GM19455 (cell line): ENCODE measurements around the gene DUSP5.
A peak's percentile ranks its signal among the peaks of the same experiment; 100 is the strongest.
"Not testable (repeated sequence)": the region's sequence is repeated elsewhere in the genome, so short reads cannot be mapped to it uniquely, and the experiment has no call there.

ENCODE experiments used
- ATAC-seq: cut with Tn5 transposase; IDR thresholded peaks from one replicate; pipeline ENCODE4 v1.9.1; 2021; ENCODE audit not compliant: unreplicated experiment

DUSP5 gene

GRCh38 chr10:110497438-110498086 is at the start of gene DUSP5:
Gene DUSP5, plus strand, starts transcription at chr10:110497907. Its CDS starts 215 bp downstream, at chr10:110498122.
- peak; percentile 61 for ATAC-seq

GRCh38 chr10:110448682-110449418 is 48.9 kb upstream of the DUSP5 start:
- ATAC-seq: no peak

- no peak for ATAC-seq
Measured at GRCh38 chr10:110455446-110455845, 42.3 kb upstream of the DUSP5 start.

- ATAC-seq: no peak
Measured at GRCh38 chr10:110456046-110456445, 41.7 kb upstream of the DUSP5 start.

- ATAC-seq: no peak
Measured at GRCh38 chr10:110456523-110457091, 41.1 kb upstream of the DUSP5 start.

- no peak for ATAC-seq
Measured at GRCh38 chr10:110457851-110458250, 39.9 kb upstream of the DUSP5 start.

- no peak for ATAC-seq
Measured at GRCh38 chr10:110458266-110458920, 39.3 kb upstream of the DUSP5 start.

GRCh38 chr10:110459600-110459999 is 38.1 kb upstream of the DUSP5 start:
- no peak for ATAC-seq

GRCh38 chr10:110460111-110460809 is 37.4 kb upstream of the DUSP5 start:
- ATAC-seq: no peak

- no peak for ATAC-seq
Measured at GRCh38 chr10:110461088-110461487, 36.6 kb upstream of the DUSP5 start.

- no peak for ATAC-seq
Measured at GRCh38 chr10:110461530-110461929, 36.2 kb upstream of the DUSP5 start.

- ATAC-seq: no peak
Measured at GRCh38 chr10:110462166-110463095, 35.3 kb upstream of the DUSP5 start.

- ATAC-seq: not testable (repeated sequence)
Measured at GRCh38 chr10:110468258-110468657, 29.4 kb upstream of the DUSP5 start.

GRCh38 chr10:110470541-110470940 is 27.2 kb upstream of the DUSP5 start:
- not testable (repeated sequence) for ATAC-seq

- no peak for ATAC-seq
Measured at GRCh38 chr10:110471566-110472139, 26.1 kb upstream of the DUSP5 start.

GRCh38 chr10:110474017-110474416 is 23.7 kb upstream of the DUSP5 start:
- ATAC-seq: no peak

- no peak for ATAC-seq
Measured at GRCh38 chr10:110474826-110475225, 22.9 kb upstream of the DUSP5 start.

- no peak for ATAC-seq
Measured at GRCh38 chr10:110475722-110476515, 21.8 kb upstream of the DUSP5 start.

GRCh38 chr10:110479710-110480109 is 18.0 kb upstream of the DUSP5 start:
- ATAC-seq: no peak
